ENCODE data around the gene SFTPA1.
"Not testable (repeated sequence)": the region's sequence is repeated elsewhere in the genome, so short reads cannot be mapped to it uniquely, and the experiment has no call there.

Gene SFTPA1

DNA sequence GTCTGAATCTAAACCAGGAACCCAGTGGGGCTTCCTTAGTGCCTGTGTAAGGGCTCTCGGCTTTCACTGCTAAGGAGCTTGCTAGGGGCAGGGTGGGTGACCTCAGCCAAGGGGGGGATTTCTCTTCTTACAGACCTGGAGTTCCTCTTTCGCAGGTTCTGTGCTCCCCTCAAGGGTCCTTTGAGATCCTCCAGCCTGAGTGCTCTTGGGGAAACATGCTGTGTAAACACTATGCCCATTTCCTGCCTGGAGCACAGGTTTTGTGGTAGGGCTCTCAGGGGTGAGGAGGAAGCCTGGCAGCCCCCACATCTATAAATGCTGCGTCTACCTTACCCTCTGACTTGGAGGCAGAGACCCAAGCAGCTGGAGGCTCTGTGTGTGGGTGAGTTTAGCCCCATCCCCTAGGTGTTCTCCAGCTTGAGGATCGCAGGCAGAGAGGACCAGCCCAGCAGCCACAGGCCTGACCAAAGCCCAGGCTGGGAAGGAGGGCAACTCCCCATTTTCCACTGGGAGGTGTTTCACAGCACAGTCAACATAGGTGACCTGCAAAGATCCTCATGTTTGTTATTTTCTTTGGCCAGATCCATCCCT is at the start of gene SFTPA1:
SFTPA1 (plus strand) TSS at position 339 of the 591 bp plus-strand sequence. CDS start 887 bp downstream, outside the sequence.
- no peak for DNase-seq

DNA sequence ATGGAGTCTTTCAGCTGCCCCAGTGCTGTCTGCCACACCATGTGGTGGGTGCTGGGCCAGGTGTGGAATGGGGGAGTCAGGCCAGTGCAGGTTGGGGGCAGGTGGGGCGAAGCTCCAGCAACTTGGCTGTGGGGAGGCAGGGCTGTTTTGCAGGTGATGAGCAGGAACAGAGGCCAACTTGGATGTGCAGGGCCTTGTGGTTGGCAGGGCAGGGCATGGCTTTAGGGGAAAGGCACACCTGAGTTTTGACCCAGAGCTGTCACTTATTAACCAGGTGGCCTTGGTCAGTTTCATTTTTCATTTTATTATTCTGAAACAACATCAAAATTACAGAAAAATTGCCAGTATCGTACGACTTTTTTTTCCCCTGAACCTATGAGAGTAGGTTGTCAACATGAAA is 49.5 kb upstream of the SFTPA1 start:
- no peak for DNase-seq

DNA sequence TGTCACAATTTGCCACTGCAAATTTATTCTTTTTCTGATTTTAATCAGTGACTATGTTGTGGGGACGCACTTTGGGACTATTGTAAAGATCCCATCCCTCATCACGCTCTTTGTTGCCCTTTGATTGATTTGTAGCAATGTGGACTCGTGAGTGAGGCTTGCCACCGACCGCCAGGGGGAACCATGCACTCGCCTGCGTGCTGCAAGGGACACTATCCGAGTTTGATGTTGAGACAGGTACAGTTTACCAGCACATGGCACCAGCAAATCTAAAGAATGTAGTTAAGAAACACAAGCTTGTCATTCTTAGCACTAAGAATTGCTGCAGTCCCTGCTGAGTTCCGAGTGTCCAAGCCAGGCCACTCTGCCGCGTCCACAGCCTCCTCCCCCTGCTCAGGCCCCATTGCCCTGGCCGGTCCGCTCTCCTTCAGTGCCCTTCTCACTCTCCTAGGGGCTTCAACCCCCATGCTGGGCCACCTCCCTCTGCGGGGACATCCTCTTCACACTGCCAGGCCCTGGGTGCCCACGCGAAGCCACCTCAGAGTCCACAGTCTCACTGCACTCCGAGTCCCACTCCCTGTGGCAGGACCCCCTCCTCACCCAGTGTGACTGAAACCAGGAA is 48.5 kb upstream of the SFTPA1 start:
- DNase-seq, result peak; percentile 79

DNA sequence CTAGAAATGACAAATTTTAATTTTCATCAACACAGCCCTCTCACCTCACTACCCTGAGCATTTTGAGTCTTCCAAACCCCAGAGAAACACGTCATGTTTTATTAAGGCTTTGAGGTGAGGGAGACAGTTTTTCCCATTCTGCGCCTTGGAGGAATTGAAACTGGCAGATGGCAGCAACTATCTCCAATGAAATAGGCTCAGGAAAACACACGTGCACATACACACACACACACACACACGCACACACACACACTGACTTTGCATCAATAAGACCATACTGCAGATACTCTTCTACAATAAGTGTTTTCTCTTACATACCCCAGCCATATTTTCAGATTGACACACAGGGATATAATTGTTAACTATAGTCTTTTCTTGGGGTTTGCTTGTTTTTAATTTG is 47.3 kb upstream of the SFTPA1 start:
- no peak for DNase-seq

DNA sequence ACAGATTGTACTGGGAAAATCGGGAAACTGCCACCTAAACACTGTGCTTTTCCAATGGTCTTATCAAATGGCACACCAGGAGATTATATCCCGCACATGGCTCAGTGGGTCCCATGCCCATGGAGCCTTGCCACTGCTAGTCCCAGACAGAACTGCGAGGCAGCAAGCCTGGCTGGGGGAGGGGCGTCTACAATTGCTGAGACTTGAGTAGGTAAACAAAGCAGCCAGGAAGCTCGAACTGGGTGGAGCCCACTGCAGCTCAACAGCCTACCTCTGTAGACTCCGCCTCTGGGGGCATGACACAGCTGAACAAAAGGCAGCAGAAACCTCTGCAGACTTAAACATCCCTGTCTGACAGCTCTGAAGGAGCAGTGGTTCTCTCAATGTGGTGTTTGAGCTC is 40.1 kb upstream of the SFTPA1 start:
- not testable (repeated sequence) for DNase-seq

DNA sequence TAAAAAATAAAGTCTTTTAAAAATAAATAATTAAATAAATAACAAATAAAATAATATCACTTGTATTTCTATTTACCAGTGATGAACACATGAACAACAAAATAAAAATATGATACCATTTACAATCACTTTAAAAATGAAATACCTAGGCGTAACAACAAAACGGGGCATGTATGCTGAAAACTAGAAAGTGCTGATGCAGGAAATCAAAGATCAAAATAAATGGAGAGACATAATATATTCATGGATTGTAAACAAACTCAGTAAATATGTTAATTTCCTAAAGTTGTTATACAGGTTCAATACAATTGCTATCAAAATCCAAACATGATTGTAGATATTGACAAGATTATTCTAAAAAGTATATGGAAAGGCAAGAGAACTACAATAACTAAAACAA is 31.4 kb upstream of the SFTPA1 start:
- DNase-seq, result no peak

DNA sequence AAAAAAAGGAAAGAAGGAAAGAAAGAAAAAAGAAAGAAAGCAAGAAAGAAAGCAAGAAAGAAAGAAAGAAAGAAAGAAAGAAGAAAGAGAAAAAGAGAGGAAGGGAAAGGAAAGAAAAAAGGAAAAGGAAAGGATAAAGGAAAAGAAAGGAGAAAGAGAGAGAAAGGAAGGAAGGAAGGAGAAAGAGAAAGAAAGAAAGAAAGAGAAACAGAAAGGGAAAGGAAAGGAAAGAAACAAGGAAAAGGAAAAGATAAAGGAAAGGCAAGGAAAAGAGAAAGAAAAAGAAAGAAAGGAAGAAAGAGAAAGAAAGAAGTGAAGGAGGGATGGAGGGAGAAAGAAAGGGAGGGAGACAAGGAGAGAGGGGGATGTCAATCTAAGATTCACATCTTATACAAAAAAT is 29.7 kb upstream of the SFTPA1 start:
- DNase-seq, result no peak

DNA sequence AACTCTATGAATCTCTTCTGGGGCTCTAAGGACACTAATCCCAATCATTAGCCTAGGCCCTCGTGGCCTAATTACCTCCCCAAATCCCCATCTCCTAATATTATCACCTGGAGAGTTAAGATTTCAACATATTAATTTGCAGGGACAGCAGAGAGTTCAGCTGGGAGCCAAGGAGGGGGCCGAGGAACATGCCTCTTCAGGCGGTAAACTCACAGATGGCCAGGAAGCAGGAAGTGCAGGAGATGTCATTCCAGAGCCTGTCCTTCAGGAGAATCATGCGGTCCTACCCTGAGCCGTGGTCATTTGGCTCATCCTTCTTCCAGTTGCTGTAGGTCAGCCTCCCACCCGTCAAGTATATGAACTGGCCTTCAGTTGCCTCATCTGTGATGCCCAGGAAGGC is 28.6 kb upstream of the SFTPA1 start:
- DNase-seq, result no peak

DNA sequence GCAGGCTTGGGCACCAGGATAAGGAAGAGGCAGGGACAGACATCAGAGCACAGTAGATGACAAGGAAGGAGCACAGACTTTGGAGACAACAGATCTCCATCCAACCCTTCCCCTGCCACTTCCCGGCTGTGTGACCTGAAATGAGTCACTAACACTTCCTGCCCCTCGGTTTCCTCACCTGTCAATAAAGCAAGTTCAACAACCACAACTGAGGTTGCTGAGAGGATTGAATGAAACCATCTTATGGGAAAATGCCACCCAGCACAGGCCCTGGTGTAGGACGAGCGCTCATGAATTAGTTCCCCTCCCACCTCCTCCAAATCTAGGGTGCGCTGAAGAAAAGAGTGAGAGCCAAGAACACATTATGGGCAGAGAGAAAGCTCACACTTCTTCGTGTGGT is 27.8 kb upstream of the SFTPA1 start:
- not testable (repeated sequence) for DNase-seq

DNA sequence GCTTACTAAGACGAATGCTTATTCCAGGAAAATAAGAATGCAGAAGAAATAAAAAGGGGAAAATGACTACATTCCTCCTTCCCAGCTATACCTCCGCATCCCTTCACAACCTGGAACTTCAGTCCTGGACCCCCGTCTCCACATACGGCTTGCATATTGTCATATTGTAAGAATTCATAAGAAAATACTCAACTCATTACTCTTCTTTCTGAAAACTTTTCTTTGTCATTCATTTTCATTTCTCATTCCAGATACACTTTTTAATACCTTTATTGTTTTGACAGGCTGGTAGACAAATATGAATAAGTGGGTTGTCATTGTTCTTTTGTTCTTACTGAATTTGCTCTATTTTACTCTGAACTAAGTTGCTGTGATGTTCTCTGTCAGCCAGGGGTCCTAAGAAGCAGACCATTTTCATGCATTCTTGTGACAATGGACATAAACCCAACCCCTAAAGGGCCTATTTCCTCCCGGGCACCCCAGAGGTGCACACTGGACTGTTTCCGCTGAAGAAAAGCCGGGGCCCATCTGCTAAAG is 27.2 kb upstream of the SFTPA1 start:
- DNase-seq, result no peak

DNA sequence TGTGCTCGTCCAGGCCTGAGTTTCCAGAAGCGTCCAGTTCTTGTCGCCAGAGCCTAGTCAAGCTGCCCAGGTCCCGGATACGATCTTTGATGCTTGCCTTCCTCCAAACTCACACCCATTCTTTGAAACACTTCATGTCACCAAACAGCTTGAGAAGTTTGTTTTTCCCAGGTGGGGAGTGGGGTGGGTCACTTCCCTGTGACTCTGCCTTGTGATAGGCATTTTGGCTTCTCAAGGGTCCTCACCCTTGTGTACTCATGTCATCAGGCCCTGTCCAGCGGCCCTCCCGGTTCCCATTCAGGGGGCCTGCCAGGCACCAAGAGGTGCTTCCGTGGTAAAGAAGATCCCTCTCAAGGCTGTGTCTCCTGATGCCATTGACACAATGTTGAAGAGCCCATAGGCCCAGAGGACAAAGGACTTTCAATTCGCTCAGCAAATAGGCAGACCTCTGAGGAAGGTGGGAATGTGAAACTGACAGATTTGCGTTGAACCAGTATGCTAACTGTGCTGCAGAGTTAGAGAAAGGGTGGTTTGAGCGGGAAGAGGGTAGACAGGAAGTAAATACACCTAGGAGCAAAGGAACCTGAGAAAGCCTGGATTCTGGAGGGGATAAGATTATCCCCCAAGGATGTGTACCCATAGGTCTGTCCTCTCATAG is 24.7 kb upstream of the SFTPA1 start:
- no peak for DNase-seq

DNA sequence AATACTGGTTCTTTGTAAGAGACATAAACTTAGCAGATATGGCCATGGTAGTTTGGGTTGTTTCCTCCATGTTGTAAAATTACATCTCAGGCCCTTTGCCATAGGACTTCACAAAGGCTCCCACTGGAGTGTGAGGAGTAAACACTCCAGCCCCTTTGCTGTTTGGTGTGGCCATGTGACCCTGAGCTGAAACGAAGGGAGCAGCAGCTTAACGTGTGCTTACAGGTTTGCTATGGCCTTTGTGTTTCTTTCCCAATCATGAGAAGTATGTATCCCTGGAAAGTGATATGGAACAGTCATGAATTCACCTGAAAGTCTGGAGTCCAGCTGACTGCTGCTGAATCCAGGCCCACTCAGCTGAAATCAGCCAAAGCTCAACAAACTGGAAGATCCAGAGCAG is 23.8 kb upstream of the SFTPA1 start:
- DNase-seq, result no peak

DNA sequence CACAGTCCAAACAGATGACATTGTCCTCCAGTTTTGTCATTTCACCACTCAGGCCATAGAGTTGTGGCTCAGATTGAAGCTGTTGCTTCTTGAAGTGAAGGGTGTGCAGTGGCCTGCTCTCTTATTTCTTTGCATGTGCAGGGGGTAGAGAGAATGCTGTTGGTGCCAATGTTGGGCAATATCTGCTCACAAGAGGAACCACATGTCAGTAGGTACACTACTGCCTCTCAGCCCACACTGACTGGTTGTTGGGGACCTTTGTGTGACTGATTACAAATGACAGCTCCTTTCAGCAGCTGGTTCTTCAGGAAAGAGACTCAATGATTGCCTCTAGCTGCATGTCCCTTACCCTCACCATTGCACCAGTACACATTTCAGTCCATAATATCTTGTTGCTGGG is 21.9 kb upstream of the SFTPA1 start:
- DNase-seq, result peak; percentile 16

DNA sequence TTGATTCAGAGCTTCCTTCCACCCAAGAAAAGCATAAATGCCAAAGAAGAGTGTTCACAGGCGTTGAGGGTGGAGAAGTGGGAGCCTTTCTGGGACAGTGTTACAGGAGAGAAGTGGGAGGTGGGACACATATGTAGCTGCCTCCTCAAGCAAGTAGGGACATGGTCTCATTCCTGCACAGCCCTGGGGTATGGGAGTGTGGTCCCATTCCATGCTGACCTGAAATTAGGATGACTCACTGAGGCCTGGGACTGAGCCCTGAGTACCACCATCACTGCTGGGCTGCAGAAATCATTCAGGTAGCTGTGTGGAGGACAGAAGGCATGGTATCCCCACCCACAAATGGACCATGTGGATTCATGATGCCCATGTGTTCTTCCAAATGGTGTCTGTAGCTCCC is 17.4 kb upstream of the SFTPA1 start:
- no peak for DNase-seq

DNA sequence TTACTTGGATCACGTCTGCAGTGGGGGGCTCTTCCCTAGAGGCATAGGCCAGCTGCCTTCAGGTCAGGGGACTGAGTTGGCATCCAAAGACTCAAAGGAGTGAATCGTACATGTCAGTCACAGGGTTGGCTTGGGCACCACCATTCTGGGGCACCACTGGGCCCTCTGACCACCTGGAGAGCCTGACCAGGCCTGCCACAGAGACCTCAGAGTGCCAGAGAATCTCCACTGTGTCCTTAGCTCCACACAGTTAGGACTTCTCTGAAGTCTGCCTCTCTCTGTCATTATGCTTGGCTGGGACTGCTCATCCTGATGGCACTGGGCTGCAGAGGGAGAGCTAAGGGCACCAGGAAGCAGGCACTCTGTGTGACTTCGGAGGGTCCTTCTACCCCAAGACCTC is 16.2 kb upstream of the SFTPA1 start:
- not testable (repeated sequence) for DNase-seq

DNA sequence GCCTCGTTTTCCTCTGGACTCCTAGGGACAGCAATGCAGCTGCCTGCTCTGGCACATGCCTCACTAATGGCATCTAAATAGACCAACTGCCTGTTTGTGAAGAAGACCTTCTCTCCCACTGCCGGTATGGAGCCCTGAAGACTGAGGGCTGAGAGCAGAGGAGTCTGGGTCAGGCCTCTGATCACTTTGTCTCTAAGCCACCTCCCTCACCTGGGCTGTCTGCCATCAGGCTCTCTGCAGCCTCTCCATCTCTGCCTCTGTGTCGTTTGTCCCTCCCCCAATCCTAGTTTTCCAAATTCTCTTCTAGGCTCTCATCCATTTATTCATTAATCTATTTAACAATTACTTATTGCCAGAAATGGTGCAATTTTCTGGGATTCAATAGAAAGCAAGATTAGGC is 15.2 kb upstream of the SFTPA1 start:
- DNase-seq, result no peak

DNA sequence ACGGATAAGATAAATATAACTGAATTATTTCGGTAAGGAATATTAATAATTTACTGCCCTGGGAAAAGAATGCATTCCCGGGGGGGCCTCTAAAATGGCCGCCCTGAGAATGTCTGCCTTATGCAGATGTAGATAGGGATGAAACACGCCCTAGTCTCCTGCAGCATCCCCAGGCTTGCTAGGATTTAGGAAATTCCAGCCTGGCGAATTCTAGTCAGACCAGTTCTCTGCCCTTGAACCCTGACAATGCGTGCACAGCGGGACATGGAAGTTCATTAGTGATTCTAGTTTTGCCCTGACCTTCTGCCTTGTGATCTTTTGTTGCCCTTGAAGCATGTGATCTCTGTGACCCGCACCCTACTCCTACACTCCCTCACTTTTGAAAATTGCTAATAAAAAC is 11.1 kb upstream of the SFTPA1 start:
- DNase-seq, result not testable (repeated sequence)

DNA sequence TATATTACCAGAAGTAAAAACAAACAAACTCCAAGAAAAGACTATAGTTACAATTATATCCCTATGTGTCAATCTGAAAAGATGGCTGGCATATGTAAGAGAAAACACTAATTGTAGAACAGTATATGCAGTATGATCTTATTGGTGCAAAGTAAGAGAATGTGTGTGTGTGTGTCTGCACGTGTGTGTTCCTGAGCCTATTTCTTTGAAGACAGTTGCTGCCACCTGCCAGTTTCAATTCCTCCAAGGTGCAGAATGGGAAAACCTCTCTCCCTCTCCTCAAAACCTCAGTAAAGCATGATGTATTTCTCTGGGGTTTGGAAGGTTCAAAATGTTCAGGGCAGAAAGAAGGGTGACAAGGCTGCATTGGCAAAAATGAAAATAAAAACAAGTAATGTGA is 8.8 kb upstream of the SFTPA1 start:
- DNase-seq, result no peak

DNA sequence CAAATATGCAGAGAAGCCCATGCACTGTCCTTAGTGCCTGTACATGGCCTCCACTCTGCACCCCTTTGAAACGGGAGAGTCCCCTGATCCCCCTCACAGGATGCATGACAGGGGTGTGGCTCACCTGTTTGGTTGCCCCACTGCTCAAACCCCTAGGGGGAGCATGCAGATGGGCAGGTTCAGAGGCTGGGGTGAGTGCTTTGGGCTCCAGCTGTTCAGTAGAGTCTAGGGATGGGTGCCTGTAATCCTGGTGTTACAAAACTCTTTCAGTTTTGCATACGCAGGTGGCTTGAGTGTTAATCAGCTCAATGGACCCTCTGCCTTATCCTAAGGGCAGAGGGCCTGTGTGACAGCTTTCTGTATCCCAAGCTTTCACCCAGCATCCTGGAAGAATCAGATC is 7.8 kb upstream of the SFTPA1 start:
- no peak for DNase-seq

DNA sequence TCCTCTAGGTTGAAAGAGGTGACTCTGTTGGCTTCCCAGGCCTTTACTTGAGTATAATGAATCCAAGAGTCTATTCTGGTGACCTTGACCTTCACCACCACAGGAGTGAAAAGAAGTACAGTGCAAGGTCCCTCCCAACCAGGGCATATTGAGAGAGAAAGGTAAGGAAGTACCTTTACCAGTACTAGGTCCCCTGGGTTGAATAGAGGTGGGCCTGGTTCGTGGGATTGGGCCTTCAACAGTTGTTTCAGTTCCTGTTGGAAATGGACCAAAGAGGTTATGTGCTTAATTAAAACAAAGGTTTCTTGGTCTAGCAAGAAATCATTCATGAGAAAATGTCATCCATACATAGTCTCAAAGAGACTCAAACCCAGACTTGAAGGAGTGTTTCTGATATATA is 6.4 kb upstream of the SFTPA1 start:
- DNase-seq, result no peak

DNA sequence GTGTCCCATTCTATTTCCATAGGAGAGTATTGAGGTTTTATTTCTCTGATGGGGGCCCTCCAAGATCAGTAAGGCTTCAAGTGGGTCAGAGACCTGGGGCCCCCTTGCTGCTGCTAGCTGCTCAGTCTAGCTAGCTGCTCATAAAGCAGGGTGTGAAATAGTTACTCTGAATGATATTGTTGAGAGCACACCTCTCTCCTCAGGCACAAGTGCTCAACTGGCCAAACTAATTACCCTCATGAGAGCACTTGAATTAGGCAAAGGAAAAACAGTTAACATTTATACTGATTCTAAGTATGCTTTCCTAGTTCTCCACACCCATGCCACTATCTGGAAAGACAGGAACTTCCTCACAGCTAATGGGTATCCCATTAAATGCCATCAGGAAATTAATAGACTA is 5.4 kb upstream of the SFTPA1 start:
- DNase-seq, result no peak

DNA sequence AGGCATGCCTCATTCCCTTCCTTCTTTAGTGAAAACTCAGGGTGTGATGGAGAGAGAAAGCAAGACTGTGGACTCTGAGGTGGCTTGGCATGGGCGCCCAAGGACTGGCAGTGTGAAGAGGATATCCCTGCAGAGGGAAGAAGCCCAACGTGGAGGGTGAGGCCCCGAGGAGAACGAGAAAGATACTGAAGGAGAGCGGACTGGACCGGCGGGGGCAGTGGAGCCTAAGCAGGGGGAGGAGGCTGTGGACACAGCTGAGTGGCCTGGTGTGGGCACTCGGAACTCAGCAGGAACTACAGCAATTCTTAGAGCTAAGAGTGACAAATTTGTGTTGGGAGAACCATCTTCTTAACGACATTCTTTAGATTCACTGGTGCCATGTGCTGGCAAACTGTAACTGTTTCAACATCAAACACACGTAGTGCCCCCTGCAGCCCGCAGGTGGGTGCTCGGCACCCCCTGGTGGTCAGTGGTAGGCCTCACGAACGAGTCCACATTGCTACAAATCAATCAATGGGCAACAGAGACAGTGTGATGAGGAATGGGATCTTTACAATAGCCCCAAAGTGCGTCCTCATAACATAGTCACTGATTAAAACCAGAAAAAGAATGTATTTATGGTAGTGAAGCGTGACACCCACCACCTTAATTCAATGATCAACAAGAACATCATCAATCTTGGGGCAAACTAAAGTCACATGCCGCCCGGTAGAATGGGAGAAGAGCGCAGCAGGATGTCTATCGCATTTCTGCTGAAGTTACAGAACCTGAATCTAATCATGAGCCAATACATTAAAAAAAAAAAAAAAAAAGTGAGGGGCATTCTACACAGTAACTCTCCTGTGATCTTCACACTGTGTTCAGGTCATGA is 2.0 kb upstream of the SFTPA1 start:
- no peak for DNase-seq

Data from retina (tissue), 1 donor.